ENCODE measurements around the gene CLIC4.

DNA sequence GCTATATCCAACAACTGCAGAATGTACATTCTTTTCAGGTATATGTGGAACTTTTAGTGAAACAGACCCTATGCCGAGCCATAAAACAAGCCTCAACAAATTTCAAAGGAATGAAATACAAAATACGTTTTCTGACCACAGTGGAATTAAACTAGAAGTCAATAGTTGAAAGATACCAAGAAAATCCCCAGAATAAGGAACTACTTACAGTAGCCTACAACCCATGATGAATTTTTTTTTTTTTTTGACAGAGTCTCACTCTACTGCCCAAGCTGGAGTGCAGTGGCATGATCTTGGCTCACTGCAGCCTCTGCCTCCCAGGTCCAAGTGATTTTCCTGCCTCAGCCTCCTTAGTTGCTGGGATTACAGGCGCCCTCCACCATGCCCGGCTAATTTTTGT is 101.4 kb downstream of the CLIC4 start:
- TF ChIP-seq, protein P1, sequence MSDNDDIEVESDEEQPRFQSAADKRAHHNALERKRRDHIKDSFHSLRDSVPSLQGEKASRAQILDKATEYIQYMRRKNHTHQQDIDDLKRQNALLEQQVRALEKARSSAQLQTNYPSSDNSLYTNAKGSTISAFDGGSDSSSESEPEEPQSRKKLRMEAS (IDR thresholded peaks at IDR 0.05), result no peak
- TF ChIP-seq RAD21 (IDR thresholded peaks at IDR 0.05) (no peak), GABPA (IDR thresholded peaks at IDR 0.05 in 1 of 2, conservative IDR thresholded peaks at IDR 0.05 in 1 of 2) (no peak), JUND (IDR thresholded peaks at IDR 0.05) (no peak)
- TF ChIP-seq, protein P2, sequence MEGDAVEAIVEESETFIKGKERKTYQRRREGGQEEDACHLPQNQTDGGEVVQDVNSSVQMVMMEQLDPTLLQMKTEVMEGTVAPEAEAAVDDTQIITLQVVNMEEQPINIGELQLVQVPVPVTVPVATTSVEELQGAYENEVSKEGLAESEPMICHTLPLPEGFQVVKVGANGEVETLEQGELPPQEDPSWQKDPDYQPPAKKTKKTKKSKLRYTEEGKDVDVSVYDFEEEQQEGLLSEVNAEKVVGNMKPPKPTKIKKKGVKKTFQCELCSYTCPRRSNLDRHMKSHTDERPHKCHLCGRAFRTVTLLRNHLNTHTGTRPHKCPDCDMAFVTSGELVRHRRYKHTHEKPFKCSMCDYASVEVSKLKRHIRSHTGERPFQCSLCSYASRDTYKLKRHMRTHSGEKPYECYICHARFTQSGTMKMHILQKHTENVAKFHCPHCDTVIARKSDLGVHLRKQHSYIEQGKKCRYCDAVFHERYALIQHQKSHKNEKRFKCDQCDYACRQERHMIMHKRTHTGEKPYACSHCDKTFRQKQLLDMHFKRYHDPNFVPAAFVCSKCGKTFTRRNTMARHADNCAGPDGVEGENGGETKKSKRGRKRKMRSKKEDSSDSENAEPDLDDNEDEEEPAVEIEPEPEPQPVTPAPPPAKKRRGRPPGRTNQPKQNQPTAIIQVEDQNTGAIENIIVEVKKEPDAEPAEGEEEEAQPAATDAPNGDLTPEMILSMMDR (IDR thresholded peaks at IDR 0.05; ENCODE audit: low read depth, low read length, missing input control), result no peak
- TF ChIP-seq, protein P3, sequence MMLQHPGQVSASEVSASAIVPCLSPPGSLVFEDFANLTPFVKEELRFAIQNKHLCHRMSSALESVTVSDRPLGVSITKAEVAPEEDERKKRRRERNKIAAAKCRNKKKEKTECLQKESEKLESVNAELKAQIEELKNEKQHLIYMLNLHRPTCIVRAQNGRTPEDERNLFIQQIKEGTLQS (IDR thresholded peaks at IDR 0.05), result no peak
